Loucy (cell line): ENCODE measurements around the gene PRSS36.
A peak's percentile ranks its signal among the peaks of the same experiment; 100 is the strongest.

ENCODE experiments used
- H2AFZ ChIP-seq: fragments of 200-600 bp; sonication (generic); 2 replicates; pipeline ENCODE4 v1.6.0; 2016; ENCODE audit warnings: antibody characterized with exemption, mild to moderate bottlenecking, low read length, moderate library complexity
- H3F3A ChIP-seq: fragments of 200-600 bp; 2 replicates; pipeline ENCODE4 v1.6.0; 2016; ENCODE audit warnings: antibody characterized with exemption, low read depth, mild to moderate bottlenecking
- H3K27me3 ChIP-seq: fragments of 200-600 bp; sonication (generic); 2 replicates; pipeline ENCODE4 v1.6.1; 2014; ENCODE audit warnings: low read length, mild to moderate bottlenecking; ENCODE audit not compliant: insufficient read depth, poor library complexity, severe bottlenecking
- H3K36me3 ChIP-seq: fragments of 200-600 bp; sonication (generic); 2 replicates; pipeline ENCODE4 v1.6.1; 2016; ENCODE audit warnings: low read length; ENCODE audit not compliant: insufficient read depth
- H3K4me1 ChIP-seq: fragments of 200-600 bp; sonication (generic); 2 replicates; pipeline ENCODE4 v1.5.1; 2014; ENCODE audit warnings: low read length, mild to moderate bottlenecking; ENCODE audit not compliant: insufficient read depth, poor library complexity, severe bottlenecking
- H3K4me2 ChIP-seq: fragments of 200-600 bp; sonication (generic); 2 replicates; pipeline ENCODE4 v1.6.0; 2014; ENCODE audit warnings: antibody characterized with exemption, low read length, low read depth, mild to moderate bottlenecking; ENCODE audit not compliant: poor library complexity, severe bottlenecking
- H3K4me3 ChIP-seq: fragments of 200-600 bp; sonication (generic); 2 replicates; pipeline ENCODE4 v1.5.1; 2014; ENCODE audit warnings: low read length, mild to moderate bottlenecking, mixed read lengths; ENCODE audit not compliant: poor library complexity, severe bottlenecking
- H3K79me2 ChIP-seq: fragments of 200-600 bp; sonication (generic); 2 replicates; pipeline ENCODE4 v1.6.1; 2014; ENCODE audit warnings: low read length; ENCODE audit not compliant: insufficient read depth
- H3K9ac ChIP-seq: fragments of 200-600 bp; sonication (generic); 2 replicates; pipeline ENCODE4 v1.6.0; 2014; ENCODE audit warnings: mild to moderate bottlenecking, low read depth, low read length, moderate library complexity; ENCODE audit not compliant: poor library complexity, severe bottlenecking
- H3K9me2 ChIP-seq: fragments of 200-600 bp; sonication (generic); replicated peaks from 2 replicates; pipeline ENCODE4 v1.6.1; 2016; ENCODE audit warnings: low read depth, low read length, mixed read lengths
- H3K9me3 ChIP-seq: fragments of 200-600 bp; sonication (generic); 2 replicates; pipeline ENCODE4 v1.6.1; 2014; ENCODE audit warnings: mild to moderate bottlenecking, antibody characterized with exemption, low read length, low read depth; ENCODE audit not compliant: insufficient read depth
- H4K20me1 ChIP-seq: fragments of 200-600 bp; sonication (generic); 2 replicates; pipeline ENCODE4 v1.6.0; 2014; ENCODE audit warnings: antibody characterized with exemption, low read length, mild to moderate bottlenecking; ENCODE audit not compliant: insufficient read depth, poor library complexity, severe bottlenecking
- EZH2phosphoT487 ChIP-seq: fragments of 200-600 bp; IDR thresholded peaks from 2 replicates; pipeline ENCODE4 v1.6.1; 2018; ENCODE audit warnings: antibody characterized with exemption, mild to moderate bottlenecking, moderate library complexity, borderline replicate concordance
- TF ChIP-seq, protein P1 (sequence below): fragments of 200-600 bp; sonication (generic); conservative IDR thresholded peaks from 2 replicates; pipeline ENCODE4 v1.5.1; 2014; ENCODE audit warnings: mild to moderate bottlenecking, antibody characterized with exemption, low read length

Gene PRSS36

DNA sequence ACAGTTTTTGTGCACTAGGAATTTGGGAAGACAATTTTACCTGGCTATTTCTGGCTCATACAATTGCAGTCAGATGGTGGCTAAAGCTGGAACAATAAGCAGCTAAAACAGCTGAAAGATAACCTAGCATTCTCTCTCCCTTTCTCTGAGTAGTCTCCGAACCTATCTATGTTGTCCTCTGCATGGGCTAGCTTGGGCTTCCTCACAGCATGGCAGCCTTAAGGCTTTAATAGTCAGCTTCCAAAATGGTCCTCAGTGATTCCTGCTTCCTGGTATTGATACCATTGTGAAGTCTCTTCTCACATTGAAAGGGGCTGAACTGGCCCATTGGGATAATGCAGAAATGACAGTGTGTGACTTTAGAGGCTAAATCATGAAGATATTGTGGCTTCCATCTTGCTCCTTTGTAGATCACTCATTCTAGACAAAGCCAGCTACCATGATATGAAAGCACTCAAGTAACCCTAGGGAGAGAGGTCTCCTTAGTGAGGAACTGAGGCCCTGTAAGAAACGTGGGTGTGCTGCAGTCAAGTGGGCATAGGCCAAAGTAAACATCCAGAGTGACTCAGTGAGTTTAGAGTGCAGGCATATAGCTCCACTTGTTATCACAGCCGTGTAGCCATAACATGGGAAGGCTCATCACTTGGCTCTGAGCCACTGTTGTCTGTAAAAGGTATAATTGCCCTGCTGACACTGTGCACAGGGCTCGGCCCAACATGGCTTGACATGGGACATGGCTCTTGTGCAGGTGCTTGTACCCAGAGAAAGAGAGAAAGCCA, 49.8 kb downstream of the PRSS36 start:
- Histone ChIP-seq H3K4me3 (no peak overlapping the region), H3K4me1 (no peaks in the 10 kb centered on the region), H3K27me3 (no peaks in the 10 kb centered on the region), H3K79me2 (no peaks in the 10 kb centered on the region), H2AFZ (0 out of 2 replicates have a peak overlapping the region, but pooled peaks have one; percentile 15), H3K9ac (no peak overlapping the region), H3K9me2 (no peaks in the 10 kb centered on the region), H3F3A (no peaks in the 10 kb centered on the region), H3K9me3 (no peaks in the 10 kb centered on the region), H3K36me3 (no peaks in the 10 kb centered on the region), H4K20me1 (no peaks in the 10 kb centered on the region), H3K4me2 (no peak overlapping the region)
- TF ChIP-seq, protein P1, sequence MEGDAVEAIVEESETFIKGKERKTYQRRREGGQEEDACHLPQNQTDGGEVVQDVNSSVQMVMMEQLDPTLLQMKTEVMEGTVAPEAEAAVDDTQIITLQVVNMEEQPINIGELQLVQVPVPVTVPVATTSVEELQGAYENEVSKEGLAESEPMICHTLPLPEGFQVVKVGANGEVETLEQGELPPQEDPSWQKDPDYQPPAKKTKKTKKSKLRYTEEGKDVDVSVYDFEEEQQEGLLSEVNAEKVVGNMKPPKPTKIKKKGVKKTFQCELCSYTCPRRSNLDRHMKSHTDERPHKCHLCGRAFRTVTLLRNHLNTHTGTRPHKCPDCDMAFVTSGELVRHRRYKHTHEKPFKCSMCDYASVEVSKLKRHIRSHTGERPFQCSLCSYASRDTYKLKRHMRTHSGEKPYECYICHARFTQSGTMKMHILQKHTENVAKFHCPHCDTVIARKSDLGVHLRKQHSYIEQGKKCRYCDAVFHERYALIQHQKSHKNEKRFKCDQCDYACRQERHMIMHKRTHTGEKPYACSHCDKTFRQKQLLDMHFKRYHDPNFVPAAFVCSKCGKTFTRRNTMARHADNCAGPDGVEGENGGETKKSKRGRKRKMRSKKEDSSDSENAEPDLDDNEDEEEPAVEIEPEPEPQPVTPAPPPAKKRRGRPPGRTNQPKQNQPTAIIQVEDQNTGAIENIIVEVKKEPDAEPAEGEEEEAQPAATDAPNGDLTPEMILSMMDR = no peak
- no peak for TF ChIP-seq EZH2phosphoT487

DNA sequence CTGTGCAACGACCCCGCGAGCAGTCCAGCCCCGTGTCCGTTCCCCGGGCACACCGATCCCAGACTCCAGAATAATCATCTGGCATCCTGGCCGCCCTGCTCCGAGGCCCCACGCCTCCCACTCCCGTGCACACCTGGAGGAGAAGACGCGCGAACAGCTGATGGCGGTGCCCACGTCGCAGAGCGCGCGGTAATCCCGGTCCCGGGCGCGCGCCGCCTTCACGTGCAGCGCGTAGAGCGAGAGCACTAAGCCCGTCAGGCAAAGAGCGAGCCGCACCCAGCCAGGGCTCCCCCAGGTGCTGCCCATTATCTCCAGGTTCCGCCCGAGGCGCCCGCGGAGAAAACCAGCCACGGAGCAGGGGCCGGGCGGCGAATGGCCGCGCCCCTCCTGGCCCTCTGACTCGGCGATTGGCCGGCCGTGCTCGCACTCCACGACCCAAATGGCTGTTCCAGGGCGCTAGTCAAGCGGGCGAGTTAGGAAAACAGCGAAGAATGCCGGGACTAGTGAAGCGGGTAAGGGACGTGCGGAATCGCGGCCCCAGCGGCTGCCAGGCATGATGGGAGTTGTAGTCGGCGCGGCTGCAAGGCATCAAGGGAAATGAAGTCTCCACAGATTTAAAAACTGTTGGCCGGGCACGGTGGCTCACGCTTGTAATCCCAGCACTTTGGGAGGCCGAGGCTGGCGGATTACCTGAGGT, 55.3 kb downstream of the PRSS36 start, which contains the start of gene VKORC1:
Gene VKORC1, minus strand, starts transcription at position 374 of the 697 bp plus-strand sequence. Its CDS starts 68 bp downstream, at position 306.
- H3K9me3 ChIP-seq = no peaks in the 10 kb centered on the region
- H3K4me1 ChIP-seq = peaks cover 21% of the 10 kb centered on the region
- peaks cover 14% of the 10 kb centered on the region for H4K20me1 ChIP-seq
- peak within 1 kb of the TSS; percentile 91 for H2AFZ ChIP-seq
- peaks cover 40% of the 10 kb centered on the region for H3K79me2 ChIP-seq
- H3K4me3 ChIP-seq = peak within 1 kb of the TSS; percentile 94
- no peak for TF ChIP-seq EZH2phosphoT487
- H3K4me2 ChIP-seq = peak within 1 kb of the TSS; percentile 90
- peak within 1 kb of the TSS; percentile 89 for H3K9ac ChIP-seq
- H3K9me2 ChIP-seq = no peaks in the 10 kb centered on the region
- no peaks in the 10 kb centered on the region for H3F3A ChIP-seq
- H3K27me3 ChIP-seq = no peaks in the 10 kb centered on the region
- H3K36me3 ChIP-seq = peaks cover 10% of the 10 kb centered on the region; the same call in 1 of the 2 replicates

- H3K9me2 ChIP-seq = no peaks in the 10 kb centered on the region
Observed at GRCh38 chr16:31094088-31094423, 55.8 kb downstream of the PRSS36 start.

More at GRCh38 chr16:31094088-31094423, 55.8 kb downstream of the PRSS36 start:
- H3K9me3 ChIP-seq = no peaks in the 10 kb centered on the region
- peak overlapping the region; percentile 94 for H3K4me3 ChIP-seq
- H3K4me2 ChIP-seq = peak overlapping the region; percentile 90
- no peak for TF ChIP-seq EZH2phosphoT487
- TF ChIP-seq, protein P1 = no peak
- H2AFZ ChIP-seq = peak overlapping the region; percentile 75
- peaks cover 14% of the 10 kb centered on the region for H4K20me1 ChIP-seq
- no peaks in the 10 kb centered on the region for H3K27me3 ChIP-seq
- peaks cover 42% of the 10 kb centered on the region for H3K79me2 ChIP-seq
- H3K9ac ChIP-seq = peak overlapping the region; percentile 89
- peaks cover 10% of the 10 kb centered on the region; the same call in 1 of the 2 replicates for H3K36me3 ChIP-seq
- H3F3A ChIP-seq = no peaks in the 10 kb centered on the region
- H3K4me1 ChIP-seq = peaks cover 21% of the 10 kb centered on the region
